ENCODE data around the gene COL26A1.

GRCh38 chr7:101521430-101521925 lies 158.8 kb downstream of the COL26A1 start:
- TF ChIP-seq, protein P1, sequence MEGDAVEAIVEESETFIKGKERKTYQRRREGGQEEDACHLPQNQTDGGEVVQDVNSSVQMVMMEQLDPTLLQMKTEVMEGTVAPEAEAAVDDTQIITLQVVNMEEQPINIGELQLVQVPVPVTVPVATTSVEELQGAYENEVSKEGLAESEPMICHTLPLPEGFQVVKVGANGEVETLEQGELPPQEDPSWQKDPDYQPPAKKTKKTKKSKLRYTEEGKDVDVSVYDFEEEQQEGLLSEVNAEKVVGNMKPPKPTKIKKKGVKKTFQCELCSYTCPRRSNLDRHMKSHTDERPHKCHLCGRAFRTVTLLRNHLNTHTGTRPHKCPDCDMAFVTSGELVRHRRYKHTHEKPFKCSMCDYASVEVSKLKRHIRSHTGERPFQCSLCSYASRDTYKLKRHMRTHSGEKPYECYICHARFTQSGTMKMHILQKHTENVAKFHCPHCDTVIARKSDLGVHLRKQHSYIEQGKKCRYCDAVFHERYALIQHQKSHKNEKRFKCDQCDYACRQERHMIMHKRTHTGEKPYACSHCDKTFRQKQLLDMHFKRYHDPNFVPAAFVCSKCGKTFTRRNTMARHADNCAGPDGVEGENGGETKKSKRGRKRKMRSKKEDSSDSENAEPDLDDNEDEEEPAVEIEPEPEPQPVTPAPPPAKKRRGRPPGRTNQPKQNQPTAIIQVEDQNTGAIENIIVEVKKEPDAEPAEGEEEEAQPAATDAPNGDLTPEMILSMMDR (conservative IDR thresholded peaks at IDR 0.05), result no peak
- no peak for TF ChIP-seq EZH2 (IDR thresholded peaks at IDR 0.05; ENCODE audit: low read depth)

Data from PC-9 (cell line).